Measurements from ENCODE around the gene OAS3.

OAS3 gene

GRCh38 chr12:112964915-112965314 is 26.6 kb downstream of the OAS3 start:
- H3K4me3 ChIP-seq (ENCODE audit: low read depth, low read length): no peak overlapping the region
- no peak for TF ChIP-seq KLF16 (tag by site-specific recombination; IDR thresholded peaks at IDR 0.05)
- TF ChIP-seq ZNF623 (tag by site-specific recombination; IDR thresholded peaks at IDR 0.05): no peak
- no peak for TF ChIP-seq REST (tag by site-specific recombination; IDR thresholded peaks at IDR 0.05)
- no peak for TF ChIP-seq KLF10 (tag by site-specific recombination; IDR thresholded peaks at IDR 0.05)
- TF ChIP-seq ZNF114 (tag by site-specific recombination; IDR thresholded peaks at IDR 0.05): no peak
- no peak for TF ChIP-seq ZNF692 (tag by site-specific recombination; IDR thresholded peaks at IDR 0.05)
- TF ChIP-seq ZNF202 (tag by site-specific recombination; IDR thresholded peaks at IDR 0.05; ENCODE audit: borderline replicate concordance): no peak
- no peak for TF ChIP-seq ZNF768 (tag by site-specific recombination; IDR thresholded peaks at IDR 0.05)
- TF ChIP-seq, protein P1, sequence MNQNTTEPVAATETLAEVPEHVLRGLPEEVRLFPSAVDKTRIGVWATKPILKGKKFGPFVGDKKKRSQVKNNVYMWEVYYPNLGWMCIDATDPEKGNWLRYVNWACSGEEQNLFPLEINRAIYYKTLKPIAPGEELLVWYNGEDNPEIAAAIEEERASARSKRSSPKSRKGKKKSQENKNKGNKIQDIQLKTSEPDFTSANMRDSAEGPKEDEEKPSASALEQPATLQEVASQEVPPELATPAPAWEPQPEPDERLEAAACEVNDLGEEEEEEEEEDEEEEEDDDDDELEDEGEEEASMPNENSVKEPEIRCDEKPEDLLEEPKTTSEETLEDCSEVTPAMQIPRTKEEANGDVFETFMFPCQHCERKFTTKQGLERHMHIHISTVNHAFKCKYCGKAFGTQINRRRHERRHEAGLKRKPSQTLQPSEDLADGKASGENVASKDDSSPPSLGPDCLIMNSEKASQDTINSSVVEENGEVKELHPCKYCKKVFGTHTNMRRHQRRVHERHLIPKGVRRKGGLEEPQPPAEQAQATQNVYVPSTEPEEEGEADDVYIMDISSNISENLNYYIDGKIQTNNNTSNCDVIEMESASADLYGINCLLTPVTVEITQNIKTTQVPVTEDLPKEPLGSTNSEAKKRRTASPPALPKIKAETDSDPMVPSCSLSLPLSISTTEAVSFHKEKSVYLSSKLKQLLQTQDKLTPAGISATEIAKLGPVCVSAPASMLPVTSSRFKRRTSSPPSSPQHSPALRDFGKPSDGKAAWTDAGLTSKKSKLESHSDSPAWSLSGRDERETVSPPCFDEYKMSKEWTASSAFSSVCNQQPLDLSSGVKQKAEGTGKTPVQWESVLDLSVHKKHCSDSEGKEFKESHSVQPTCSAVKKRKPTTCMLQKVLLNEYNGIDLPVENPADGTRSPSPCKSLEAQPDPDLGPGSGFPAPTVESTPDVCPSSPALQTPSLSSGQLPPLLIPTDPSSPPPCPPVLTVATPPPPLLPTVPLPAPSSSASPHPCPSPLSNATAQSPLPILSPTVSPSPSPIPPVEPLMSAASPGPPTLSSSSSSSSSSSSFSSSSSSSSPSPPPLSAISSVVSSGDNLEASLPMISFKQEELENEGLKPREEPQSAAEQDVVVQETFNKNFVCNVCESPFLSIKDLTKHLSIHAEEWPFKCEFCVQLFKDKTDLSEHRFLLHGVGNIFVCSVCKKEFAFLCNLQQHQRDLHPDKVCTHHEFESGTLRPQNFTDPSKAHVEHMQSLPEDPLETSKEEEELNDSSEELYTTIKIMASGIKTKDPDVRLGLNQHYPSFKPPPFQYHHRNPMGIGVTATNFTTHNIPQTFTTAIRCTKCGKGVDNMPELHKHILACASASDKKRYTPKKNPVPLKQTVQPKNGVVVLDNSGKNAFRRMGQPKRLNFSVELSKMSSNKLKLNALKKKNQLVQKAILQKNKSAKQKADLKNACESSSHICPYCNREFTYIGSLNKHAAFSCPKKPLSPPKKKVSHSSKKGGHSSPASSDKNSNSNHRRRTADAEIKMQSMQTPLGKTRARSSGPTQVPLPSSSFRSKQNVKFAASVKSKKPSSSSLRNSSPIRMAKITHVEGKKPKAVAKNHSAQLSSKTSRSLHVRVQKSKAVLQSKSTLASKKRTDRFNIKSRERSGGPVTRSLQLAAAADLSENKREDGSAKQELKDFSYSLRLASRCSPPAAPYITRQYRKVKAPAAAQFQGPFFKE (tag by site-specific recombination; IDR thresholded peaks at IDR 0.05; ENCODE audit: borderline replicate concordance): no peak
- TF ChIP-seq ZFP3 (tag by site-specific recombination; IDR thresholded peaks at IDR 0.05; ENCODE audit: low read depth): no peak
- TF ChIP-seq, protein P2, sequence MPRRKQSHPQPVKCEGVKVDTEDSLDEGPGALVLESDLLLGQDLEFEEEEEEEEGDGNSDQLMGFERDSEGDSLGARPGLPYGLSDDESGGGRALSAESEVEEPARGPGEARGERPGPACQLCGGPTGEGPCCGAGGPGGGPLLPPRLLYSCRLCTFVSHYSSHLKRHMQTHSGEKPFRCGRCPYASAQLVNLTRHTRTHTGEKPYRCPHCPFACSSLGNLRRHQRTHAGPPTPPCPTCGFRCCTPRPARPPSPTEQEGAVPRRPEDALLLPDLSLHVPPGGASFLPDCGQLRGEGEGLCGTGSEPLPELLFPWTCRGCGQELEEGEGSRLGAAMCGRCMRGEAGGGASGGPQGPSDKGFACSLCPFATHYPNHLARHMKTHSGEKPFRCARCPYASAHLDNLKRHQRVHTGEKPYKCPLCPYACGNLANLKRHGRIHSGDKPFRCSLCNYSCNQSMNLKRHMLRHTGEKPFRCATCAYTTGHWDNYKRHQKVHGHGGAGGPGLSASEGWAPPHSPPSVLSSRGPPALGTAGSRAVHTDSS (tag by site-specific recombination; IDR thresholded peaks at IDR 0.05): no peak
- TF ChIP-seq, protein P3, sequence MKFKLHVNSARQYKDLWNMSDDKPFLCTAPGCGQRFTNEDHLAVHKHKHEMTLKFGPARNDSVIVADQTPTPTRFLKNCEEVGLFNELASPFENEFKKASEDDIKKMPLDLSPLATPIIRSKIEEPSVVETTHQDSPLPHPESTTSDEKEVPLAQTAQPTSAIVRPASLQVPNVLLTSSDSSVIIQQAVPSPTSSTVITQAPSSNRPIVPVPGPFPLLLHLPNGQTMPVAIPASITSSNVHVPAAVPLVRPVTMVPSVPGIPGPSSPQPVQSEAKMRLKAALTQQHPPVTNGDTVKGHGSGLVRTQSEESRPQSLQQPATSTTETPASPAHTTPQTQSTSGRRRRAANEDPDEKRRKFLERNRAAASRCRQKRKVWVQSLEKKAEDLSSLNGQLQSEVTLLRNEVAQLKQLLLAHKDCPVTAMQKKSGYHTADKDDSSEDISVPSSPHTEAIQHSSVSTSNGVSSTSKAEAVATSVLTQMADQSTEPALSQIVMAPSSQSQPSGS (tag by site-specific recombination; IDR thresholded peaks at IDR 0.05; ENCODE audit: low read depth): no peak
- TF ChIP-seq ZNF560 (tag by site-specific recombination; IDR thresholded peaks at IDR 0.05; ENCODE audit: borderline replicate concordance): no peak
- H3K36me3 ChIP-seq (ENCODE audit: control insufficient read depth in 2 of 2, insufficient read depth in 1 of 2, low read length in 2 of 2): peaks cover 0 to 16% of the 10 kb centered on the region in 2 experiments; a peak in 1 of 3 replicates
- no peaks in the 10 kb centered on the region for H3K4me1 ChIP-seq (ENCODE audit: control insufficient read depth, insufficient read depth, low read length)
- POLR2A ChIA-PET: no interaction called here
- CTCF ChIA-PET: no interaction called here
- no peak overlapping the region for H3K27ac ChIP-seq (ENCODE audit: extremely low read depth, low read depth, low read length)
- no peaks in the 10 kb centered on the region; the same call in 1 of the 2 replicates for H3K9me3 ChIP-seq (ENCODE audit: control insufficient read depth, insufficient read depth, low read depth, low read length)
